Measurements from ENCODE around the gene CAMTA1.
"Not testable (repeated sequence)": the region's sequence is repeated elsewhere in the genome, so short reads cannot be mapped to it uniquely, and the experiment has no call there.

Gene CAMTA1

DNA sequence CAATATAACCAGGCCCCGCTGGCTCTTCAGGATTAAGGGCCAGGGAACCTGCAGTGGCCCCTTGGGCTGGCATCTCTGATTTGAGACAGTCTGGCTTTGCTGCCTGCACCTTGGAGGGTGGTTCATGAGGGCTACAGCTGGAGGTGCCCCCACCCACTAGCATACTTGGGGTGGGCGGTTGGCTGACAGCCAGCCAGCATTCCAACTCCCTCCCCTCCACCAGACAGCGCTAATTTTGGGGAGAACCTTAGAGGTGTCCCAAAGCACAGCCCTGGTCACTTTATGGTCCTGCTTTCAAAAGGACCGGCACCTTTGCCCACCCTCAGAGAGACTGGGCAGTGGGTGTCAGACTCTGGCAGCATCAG is 805.2 kb downstream of the CAMTA1 start:
- no peak for DNase-seq (ENCODE audit: low read depth)

- DNase-seq (ENCODE audit: low read depth) = no peak
Measured at GRCh38 chr1:7591565-7591964, 806.3 kb downstream of the CAMTA1 start.

GRCh38 chr1:7592120-7592798 is 807.0 kb downstream of the CAMTA1 start:
- no peak for DNase-seq (ENCODE audit: low read depth)

DNA sequence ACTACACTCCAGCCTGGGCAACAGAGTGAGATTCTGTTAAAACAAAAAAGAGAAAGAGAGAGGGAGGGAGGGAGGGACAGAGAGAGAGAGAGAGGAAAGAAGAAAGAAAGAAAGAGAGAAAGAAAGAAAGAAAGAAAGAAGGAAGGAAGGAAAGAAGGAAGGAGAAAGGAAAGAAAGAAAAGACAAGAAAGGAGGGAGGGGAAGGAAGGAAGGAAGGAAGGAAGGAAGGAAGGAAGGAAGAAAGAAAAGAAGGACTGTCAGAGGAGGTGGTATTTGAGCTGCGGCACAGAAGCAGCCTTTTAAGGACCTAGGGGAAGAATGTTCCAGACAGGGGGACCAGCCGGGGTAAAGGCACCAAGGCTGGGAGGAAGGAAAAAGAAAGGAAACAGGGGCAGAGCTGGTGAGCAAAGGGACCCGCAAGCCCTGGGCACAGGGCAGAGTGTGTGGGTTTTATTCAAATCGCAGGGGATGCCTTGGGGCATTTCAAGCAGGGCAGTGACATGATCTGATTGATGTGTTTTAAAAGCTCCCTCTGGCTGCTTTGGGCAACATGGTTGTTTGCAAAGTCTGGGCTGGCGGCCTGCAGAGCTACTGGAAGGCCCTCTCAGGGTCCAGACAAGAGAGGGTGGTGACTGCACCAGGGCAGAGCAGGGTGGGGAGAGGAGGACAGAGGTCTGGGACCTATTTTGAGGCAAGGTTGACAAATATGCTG is 808.9 kb downstream of the CAMTA1 start:
- no peak for DNase-seq (ENCODE audit: low read depth)

DNA sequence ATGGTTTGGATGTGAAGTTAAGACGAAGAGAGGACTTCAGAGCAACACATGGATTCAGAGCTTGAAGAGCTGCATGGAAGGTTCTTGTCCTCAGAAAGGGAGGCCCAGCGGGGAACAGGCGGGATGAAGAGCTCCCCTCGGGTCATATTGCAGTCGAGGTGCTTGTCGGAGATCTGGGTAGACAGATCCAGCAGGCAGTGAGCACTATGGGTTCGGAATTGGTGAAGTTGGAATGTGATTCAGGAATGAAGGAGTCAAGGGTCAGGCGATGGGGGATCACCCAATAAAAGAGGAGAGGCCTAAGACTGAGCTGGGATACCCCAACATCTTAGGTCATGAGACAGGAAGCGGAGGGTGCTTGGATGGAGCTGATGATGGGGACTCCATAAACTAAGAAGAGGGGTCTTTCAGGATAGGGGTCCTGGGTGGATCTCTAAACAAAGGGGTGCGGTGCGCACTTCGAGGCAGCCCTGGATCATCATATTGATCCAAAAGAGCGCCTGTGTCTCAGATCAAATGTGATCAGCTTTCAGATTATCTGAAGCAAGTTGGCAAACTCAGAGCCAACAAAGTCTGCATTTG is 809.6 kb downstream of the CAMTA1 start:
- DNase-seq (ENCODE audit: low read depth) = no peak

GRCh38 chr1:7595336-7595735 is 810.1 kb downstream of the CAMTA1 start:
- no peak for DNase-seq (ENCODE audit: low read depth)

DNA sequence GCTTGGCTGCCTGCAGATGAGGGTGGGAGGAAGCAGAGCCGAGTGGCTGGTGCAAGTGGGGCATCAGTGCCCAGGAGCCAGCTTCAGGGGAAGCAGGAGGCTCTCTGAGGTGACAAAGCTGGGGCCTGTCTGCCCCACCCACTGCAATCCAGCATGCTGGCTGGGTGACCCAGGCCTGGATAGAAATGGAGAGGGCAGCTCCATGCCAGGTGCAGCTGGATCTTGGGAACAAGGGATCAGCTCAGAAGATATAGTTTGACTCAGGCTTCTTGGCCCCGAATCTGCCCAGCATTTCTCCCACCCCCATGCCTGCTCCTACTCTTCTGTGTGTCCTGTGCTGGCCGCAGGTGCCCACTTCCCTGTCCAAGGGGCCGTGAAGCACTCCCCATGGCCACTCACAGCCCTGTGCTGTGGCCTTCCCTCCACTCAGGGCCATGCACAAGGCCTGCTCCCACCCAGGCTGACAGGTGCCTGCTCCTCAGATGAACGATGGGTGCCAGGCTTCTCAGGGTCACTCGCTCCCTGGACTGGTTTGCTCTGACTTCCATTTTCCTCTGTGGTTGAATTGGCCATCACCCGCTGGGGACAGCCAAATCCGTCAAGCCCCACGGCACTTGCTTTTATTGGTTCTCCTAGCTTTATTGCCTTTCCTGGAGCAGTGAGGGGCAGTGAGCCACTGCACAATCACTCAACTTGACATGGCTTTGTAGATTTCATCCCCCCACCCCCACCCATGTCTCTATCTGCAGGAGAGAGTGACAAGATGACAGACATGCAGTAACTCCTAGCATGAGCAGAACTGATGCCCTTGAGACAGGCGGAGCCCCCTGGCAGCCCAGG is 811.1 kb downstream of the CAMTA1 start:
- no peak for DNase-seq (ENCODE audit: low read depth)

GRCh38 chr1:7598058-7598457 is 812.8 kb downstream of the CAMTA1 start:
- not testable (repeated sequence) for DNase-seq (ENCODE audit: low read depth)

- DNase-seq (ENCODE audit: low read depth) = not testable (repeated sequence)
Measured at GRCh38 chr1:7604906-7605305, 819.7 kb downstream of the CAMTA1 start.

GRCh38 chr1:7606096-7606495 is 820.8 kb downstream of the CAMTA1 start:
- DNase-seq (ENCODE audit: low read depth) = no peak

DNA sequence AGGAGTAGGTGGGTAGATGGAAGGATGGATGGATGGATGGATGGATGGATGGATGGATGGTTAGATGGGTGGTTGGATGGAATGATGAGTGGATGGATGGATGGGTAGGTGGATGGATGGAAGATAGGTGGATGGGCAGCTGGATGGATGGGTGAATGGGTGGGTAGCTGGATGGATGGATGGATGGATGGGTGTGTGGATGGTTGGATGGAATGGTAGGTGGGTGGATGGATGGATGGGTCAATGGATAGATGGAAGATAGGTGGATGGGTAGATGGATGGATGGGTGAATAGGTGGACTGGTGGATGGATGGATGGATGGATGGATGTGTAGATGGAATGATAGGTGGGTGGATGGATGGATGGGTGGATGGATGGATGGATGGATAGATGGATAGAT is 821.8 kb downstream of the CAMTA1 start:
- DNase-seq (ENCODE audit: low read depth) = no peak

DNA sequence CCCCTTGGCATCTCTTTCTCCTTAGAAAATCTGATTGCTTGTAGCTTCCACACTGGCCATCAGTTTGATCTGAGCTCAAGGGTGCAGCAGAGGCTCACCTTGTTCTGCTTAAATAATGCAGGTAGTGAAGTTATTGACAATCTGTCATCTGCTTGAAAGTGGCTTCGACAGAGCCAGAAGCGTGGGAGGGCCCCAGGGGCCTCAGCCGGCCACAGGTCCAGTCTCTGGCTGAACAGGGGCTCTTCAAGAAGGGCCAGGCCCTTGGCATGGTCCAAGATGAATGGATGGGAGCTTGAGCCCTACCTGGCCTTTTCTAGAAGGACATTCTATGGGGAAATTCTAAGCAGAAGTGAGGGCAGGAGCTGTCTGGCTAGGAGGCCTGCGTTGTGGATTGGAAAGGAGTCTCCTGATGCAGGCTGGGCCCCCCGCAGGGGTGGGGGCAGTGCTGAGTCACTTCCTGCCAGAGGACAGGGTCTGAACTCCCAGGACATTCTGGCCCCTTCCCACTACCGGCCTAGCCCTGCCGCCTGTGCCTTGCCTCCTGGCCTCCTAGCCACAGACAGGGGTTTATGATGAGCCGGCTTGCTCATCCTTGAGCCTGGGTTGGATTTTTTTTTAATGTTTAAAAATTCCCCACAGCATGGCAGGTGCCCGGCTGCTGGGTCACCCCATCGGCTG is 823.5 kb downstream of the CAMTA1 start:
- DNase-seq (ENCODE audit: low read depth) = peak; percentile 6

GRCh38 chr1:7609311-7609994 is 824.2 kb downstream of the CAMTA1 start:
- DNase-seq (ENCODE audit: low read depth) = no peak

DNA sequence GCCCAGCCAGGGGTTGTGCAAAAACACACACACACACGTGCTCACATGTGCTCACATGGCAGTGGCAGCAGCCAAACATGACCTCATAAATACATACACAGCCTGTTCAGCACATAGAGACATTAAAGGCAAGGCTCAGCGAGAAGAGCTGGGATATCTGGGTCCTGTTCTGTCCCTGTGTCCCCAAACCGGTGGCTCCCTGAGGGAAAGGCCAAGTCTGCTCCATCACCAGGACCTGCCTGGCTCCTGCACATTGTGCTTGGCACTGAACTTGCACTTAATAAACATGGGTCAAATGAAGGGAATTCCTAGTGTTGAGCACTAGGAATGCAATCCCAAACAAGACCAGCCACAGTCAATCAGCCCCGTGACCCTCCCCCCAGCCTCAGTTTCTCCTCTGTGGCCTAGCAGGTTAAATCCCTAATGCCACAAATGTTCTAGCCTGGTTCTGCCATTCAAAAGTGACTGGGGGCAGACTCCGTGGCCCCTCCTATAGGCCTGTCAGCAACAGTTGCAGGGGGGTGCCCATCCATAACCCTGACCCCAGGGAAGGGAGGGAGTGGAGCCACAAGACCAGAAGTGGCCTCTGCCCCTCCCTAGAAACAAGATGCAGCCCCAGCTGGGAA is 825.0 kb downstream of the CAMTA1 start:
- DNase-seq (ENCODE audit: low read depth) = no peak

GRCh38 chr1:7610936-7611335 is 825.7 kb downstream of the CAMTA1 start:
- no peak for DNase-seq (ENCODE audit: low read depth)

GRCh38 chr1:7611421-7612010 is 826.3 kb downstream of the CAMTA1 start:
- no peak for DNase-seq (ENCODE audit: low read depth)

GRCh38 chr1:7613106-7613850 is 828.0 kb downstream of the CAMTA1 start:
- no peak for DNase-seq (ENCODE audit: low read depth)

DNA sequence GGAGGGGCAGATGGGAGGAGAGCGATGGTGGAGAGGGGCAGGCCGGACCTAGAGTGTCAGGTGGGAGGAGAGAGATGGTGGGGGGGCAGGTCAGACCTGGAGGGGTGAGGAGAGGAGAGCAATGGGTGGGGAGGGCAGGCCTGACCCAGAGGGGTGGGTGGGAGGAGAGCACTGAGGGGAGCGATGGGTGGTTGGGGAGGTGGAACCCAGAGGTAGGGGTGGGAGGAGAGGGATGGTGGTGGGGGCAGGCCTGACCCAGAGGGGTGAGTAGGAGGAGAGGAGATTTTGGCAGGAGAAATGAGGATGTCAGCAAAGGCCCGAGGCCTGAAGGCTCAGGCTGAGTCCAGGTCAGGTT is 828.6 kb downstream of the CAMTA1 start:
- DNase-seq (ENCODE audit: low read depth) = no peak

DNA sequence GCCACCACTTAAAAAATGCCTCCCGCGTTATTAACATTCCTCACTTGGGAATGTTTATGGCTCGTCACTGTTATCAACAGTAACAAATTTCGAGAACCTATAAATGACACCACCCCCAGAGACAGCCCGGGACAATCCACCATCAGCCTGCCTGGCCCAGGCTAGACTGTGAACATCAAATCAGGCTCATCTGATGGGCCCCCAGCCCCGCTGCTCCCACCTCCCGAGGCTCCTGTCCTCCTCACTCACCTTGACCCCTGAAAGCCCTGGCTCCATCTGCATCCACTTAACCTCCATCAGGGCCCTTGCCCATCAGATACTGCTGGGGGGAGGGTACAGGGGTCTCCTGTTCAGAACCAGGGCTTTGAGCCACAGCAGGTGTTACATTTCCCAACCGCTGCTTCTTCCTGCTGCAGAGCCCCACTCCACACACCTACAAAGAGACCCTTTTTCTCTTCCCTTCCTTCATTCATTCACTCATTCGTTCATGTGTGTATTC is 829.4 kb downstream of the CAMTA1 start:
- DNase-seq (ENCODE audit: low read depth) = no peak

GRCh38 chr1:7615138-7615537 is 829.9 kb downstream of the CAMTA1 start:
- DNase-seq (ENCODE audit: low read depth) = no peak

Measured in ELR (cell line).